ENCODE results near the gene ZC3H12C. TPM values are rescaled to one million over a fixed set of nuclear protein-coding genes. Genes with fewer than 3 reads are reported as not detected.

Gene ZC3H12C
- total RNA-seq, 2 experiments from 2014 or later: 2.8 to 12.2 TPM

DNA sequence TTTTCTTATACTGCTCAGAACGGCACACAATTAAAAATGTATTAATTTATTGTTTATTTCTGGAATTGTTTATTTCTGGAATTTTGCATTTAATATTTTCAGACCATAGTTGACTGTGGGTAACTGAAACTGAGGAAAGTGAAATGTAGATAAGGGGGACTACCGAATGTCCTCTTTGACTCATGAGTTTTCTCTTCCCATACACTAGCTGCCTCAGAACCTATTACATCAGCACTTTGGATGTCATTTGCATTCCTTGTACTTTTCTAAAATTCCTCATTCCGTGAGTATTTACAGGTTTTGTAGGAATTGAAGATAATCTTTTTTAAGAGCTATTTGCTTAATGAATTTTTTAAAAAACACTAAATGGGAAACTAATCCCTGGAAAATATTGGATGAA, 29.8 kb downstream of the ZC3H12C start:
- Mint-ChIP-seq H3K36me3 (no peaks in the 10 kb centered on the region), H3K27me3 (peaks cover 21% of the 10 kb centered on the region), H3K4me1 (no peaks in the 10 kb centered on the region), H3K9me3 (ENCODE audit: low read depth) (no peaks in the 10 kb centered on the region), H3K27ac (no peak overlapping the region), H3K4me3 (no peak overlapping the region)
- DNase-seq: no peak
- no peak for ATAC-seq
- CTCF ChIA-PET: no interaction called here

DNA sequence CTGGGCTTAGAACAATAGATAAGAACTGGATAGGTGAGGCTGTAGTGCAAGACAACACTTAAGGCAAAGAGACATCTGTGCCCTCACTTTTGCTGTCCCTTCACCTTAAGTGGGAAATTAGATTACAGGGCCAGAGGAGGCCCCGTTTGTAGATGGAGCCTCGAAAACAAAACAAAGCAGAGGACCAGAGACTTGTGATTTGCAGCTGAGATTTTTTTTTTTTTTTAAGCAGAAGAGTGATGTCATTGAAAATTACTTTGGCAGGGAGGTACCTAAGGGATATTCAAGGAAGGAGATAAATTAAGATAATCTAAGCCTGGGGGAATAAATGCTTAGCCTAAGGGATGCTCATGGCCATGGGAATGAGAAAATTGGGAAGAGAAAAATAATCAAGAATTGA, 31.4 kb downstream of the ZC3H12C start:
- peaks cover 27% of the 10 kb centered on the region for H3K27me3 Mint-ChIP-seq
- no peaks in the 10 kb centered on the region for H3K4me1 Mint-ChIP-seq
- no peaks in the 10 kb centered on the region for H3K9me3 Mint-ChIP-seq (ENCODE audit: low read depth)
- H3K27ac Mint-ChIP-seq: no peak overlapping the region
- CTCF ChIA-PET: no interaction called here
- H3K36me3 Mint-ChIP-seq: no peaks in the 10 kb centered on the region
- DNase-seq (no peak), ATAC-seq (no peak)
- H3K4me3 Mint-ChIP-seq: no peak overlapping the region

DNA sequence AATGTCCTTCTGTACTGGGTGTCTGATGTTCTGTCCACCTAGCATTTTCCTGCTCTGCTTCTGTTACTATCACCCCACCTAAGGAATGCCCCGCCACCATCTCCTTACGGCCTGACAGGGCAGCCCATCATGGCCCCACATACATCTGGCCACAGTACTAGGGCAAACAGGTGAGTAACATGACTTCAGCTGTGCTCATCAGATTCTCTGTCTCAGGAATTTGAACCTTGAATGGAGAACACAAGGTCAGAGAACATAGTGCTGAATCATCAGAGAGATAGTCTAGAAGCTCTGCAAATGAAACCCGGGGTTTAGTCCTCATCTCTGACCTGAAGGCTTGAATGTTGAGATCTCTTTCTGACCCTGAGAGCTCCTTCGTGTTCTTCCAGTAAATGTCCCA, 32.4 kb downstream of the ZC3H12C start:
- H3K27me3 Mint-ChIP-seq: peaks cover 29% of the 10 kb centered on the region
- ATAC-seq (no peak), DNase-seq (no peak)
- H3K36me3 Mint-ChIP-seq: no peaks in the 10 kb centered on the region
- H3K4me3 Mint-ChIP-seq: no peak overlapping the region
- CTCF ChIA-PET: no interaction called here
- no peaks in the 10 kb centered on the region for H3K9me3 Mint-ChIP-seq (ENCODE audit: low read depth)
- no peak overlapping the region for H3K27ac Mint-ChIP-seq
- no peaks in the 10 kb centered on the region for H3K4me1 Mint-ChIP-seq

DNA sequence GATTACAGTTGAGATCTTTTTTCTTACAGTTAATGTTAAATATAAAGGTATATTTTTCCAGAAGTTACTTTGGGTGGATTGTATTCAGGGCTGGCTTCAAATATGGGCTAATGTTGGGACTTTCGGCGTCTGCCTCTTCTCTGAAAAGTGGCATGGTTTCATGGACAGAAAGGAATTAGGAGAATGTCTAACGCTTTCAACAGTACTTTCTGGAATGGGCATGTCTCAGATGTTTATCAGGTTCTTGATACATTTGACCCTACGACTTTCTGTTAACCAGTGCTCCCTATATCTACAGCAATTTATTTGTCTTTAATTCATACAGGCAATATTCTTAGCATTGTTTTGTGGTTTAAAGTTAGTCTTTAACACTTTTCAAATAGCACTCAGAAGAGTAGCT, 33.7 kb downstream of the ZC3H12C start:
- no peaks in the 10 kb centered on the region for H3K4me1 Mint-ChIP-seq
- H3K4me3 Mint-ChIP-seq: no peak overlapping the region
- ATAC-seq (no peak), DNase-seq (no peak)
- H3K9me3 Mint-ChIP-seq (ENCODE audit: low read depth): no peaks in the 10 kb centered on the region
- H3K27me3 Mint-ChIP-seq: peaks cover 28% of the 10 kb centered on the region
- CTCF ChIA-PET: no interaction called here
- H3K36me3 Mint-ChIP-seq: no peaks in the 10 kb centered on the region
- H3K27ac Mint-ChIP-seq: no peak overlapping the region

DNA sequence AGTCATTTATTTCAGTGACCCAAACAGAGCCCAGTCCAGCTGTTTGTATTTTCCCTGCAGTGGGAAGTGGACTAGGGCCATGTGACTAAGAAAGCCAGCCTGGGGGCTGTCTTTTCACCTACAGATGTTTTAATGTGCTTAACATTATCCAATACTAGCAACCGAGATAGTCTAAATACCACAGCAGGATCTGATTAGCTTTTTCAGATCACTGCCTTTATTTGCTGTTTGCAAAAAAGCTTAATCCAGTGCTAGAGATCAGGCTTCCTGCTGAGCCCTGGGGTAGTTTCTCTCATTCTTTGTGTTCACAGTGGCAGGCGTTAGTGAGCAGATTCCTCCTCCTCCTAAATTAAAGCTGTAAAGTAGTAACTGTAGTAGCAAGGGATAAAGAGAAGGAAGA, 35.0 kb downstream of the ZC3H12C start:
- Mint-ChIP-seq H3K9me3 (ENCODE audit: low read depth) (no peaks in the 10 kb centered on the region), H3K27me3 (peaks cover 30% of the 10 kb centered on the region), H3K36me3 (no peaks in the 10 kb centered on the region), H3K4me1 (no peaks in the 10 kb centered on the region), H3K27ac (no peak overlapping the region), H3K4me3 (no peak overlapping the region)
- ATAC-seq (no peak), DNase-seq (no peak)
- CTCF ChIA-PET: interaction anchor here (0.6 to 0.8 kb wide), 2 partner anchors 9 to 128 kb away, joined by 3 to 4 read pairs; no protein-coding TSS in a partner anchor

DNA sequence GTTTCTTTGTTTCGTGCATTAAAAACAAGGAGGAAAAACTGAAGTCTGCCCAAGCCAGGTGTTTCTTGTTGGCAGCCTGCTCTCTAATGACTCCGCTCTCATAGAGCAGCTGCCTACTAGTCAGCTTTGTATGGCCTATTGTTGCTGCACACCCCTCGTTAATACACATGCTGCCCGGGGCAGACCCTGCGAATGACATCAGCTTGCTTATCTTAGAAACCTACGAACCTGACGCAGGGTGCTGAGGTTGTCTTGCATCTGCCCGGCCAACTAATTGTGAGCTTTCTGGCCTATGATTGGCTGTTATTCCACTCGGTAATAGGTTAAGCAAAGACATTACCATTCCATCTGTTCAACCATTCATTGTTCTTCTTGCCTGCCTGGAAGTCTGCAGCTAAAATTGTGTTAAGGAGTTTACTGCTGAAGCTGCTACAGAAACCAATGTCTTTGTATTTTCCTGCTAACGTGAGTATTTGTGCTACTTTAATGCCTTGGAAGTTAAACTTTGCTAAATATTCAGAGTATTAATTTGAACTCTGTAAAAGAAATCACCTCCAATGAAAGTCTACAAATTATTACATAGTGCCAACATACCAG, 37.5 kb downstream of the ZC3H12C start:
- no peak overlapping the region for H3K27ac Mint-ChIP-seq
- ATAC-seq (no peak), DNase-seq (no peak)
- H3K4me1 Mint-ChIP-seq: no peaks in the 10 kb centered on the region
- no peaks in the 10 kb centered on the region for H3K36me3 Mint-ChIP-seq
- no peaks in the 10 kb centered on the region for H3K9me3 Mint-ChIP-seq (ENCODE audit: low read depth)
- no peak overlapping the region for H3K4me3 Mint-ChIP-seq
- CTCF ChIA-PET: no interaction called here
- peaks cover 27% of the 10 kb centered on the region for H3K27me3 Mint-ChIP-seq

DNA sequence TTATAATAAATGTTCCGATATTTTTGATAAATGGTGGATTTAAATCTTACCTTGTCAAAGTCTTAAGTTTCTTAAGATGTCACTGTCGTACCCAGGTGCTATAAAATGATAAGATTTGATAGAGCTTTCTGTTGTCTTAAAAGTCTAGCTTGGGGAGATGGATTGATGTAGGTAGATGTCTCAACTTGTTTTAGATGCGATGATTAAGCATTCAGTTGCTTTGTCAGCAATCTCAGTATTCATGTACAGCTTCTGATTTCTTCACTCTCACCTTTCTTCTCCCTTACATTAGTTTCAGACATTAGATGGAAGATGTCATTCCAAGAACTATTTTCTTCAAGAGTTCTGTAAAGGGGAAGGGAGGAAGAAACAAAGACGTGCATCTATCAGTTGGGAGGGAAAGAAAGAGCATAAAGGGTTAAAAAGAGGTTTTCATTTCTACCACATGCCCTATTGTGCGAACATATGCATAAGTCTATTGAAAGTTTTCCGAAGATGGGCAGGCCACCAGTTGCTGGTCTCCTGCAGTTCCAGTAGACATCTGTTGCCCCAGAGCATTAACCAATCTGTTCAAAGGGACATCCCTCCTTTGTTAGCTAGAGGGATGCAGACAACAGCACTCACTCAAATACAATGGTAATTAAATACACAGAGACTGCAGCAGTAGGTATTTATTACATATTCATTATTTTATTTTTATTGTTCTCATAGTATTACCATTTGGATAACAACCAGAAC, 38.4 kb downstream of the ZC3H12C start:
- no peak overlapping the region for H3K27ac Mint-ChIP-seq
- CTCF ChIA-PET: no interaction called here

DNA sequence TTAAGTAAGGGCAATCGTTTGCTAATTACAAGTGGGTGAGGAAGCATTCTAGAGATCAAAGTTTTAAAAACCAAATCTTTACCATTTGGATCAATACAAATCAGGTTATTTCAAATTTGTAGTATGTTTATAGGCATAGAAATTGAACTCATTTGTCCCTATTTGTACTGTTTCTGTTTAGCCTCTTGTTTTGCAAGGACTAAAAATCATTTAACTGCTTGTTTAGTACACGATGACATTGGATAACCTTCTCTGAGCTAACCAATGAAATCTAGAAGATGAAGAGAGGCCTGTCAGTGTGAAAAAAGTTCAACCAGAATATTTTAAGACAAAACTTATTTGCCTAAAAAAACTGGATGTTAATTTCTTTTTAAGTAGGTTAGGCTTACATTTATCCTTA, 40.0 kb downstream of the ZC3H12C start:
- CTCF ChIA-PET: no interaction called here
- H3K36me3 Mint-ChIP-seq: no peaks in the 10 kb centered on the region
- no peaks in the 10 kb centered on the region for H3K4me1 Mint-ChIP-seq
- peaks cover 31% of the 10 kb centered on the region for H3K27me3 Mint-ChIP-seq
- ATAC-seq (no peak), DNase-seq (no peak)
- no peaks in the 10 kb centered on the region for H3K9me3 Mint-ChIP-seq (ENCODE audit: low read depth)
- H3K4me3 Mint-ChIP-seq: no peak overlapping the region
- no peak overlapping the region for H3K27ac Mint-ChIP-seq

More for the DNA sequence above, 38.4 kb downstream of the ZC3H12C start:
- H3K4me1 Mint-ChIP-seq: no peaks in the 10 kb centered on the region
- no peak for ATAC-seq
- H3K9me3 Mint-ChIP-seq (ENCODE audit: low read depth): no peaks in the 10 kb centered on the region
- no peak for DNase-seq
- H3K36me3 Mint-ChIP-seq: no peaks in the 10 kb centered on the region
- no peak overlapping the region for H3K4me3 Mint-ChIP-seq
- peaks cover 28% of the 10 kb centered on the region for H3K27me3 Mint-ChIP-seq

DNA sequence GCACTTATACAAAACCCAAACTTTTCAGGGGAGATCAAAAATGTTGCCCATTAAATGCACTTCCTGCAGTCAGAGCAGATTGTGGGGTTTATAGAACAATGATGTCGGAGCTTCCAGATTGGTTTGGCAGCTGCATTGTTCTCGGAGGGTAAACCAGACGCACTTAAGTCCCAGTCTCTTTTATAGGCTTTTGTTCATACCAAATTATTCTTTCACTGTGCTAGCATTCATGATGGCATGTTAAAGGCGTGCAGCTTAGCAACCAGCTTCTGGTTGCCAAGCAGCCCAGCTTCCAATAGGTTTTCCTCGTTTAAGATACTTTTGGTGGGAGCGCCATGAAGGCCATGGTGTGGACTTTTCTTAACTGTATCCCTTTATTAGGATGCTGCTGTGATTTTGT, 40.9 kb downstream of the ZC3H12C start:
- Mint-ChIP-seq H3K27ac (no peak overlapping the region), H3K9me3 (ENCODE audit: low read depth) (no peaks in the 10 kb centered on the region), H3K27me3 (peaks cover 30% of the 10 kb centered on the region), H3K36me3 (no peaks in the 10 kb centered on the region), H3K4me3 (no peak overlapping the region), H3K4me1 (no peaks in the 10 kb centered on the region)
- CTCF ChIA-PET: no interaction called here
- no peak for DNase-seq
- no peak for ATAC-seq

DNA sequence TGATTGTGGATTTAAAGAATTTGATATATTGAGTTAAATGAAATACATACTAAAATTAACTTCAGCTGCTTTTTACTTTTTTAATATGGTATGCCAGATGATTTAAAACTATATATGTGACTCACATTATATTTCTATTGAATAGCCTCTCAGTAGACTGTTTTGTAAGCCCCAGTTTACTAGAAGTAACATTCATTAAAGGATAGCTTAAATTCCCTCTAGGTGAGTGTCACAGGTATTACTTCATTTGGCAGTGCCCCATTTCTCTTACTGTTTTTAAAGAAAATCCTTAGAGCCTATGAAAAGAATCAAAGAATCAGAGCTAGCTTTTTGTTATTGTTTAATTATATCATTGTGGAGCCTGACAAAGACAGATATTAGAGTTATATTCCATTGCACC, 48.6 kb downstream of the ZC3H12C start:
- Mint-ChIP-seq H3K4me1 (no peaks in the 10 kb centered on the region), H3K27ac (no peak overlapping the region)
- CTCF ChIA-PET: no interaction called here

DNA sequence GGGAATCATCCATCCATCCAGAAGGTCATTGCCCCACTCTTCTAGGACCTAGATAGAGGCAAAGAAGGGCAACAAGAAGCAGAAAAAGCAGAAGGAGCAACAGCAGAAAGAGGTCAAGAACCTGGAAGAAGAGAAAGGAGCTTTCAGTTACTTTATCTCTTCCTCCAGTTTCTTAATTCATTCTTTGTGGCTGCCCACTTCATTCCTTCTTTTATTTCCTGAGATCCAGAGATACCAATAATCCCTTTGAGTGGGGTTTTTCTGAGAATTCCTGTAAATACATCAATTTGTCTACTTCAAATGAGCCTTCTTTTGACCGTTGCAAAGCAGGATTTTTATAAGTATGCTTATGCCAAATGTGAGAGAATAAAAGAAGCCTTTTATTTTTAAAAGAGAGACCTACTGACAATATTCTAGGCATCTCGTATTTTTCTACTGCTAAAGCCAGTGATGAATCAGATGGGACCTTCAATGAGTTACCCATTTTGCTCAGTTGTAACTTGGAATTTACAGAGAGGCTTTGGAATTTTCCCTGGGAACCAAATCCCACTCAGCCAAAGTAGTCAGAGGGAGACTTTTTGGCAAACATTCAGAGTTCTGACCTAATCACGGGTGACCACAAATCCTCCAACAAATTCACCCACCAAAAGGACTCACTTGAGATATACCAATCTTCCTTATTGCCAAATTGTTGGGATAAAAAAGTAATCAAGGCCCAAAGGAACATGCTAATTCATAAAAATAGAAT, 54.9 kb downstream of the ZC3H12C start:
- no peak overlapping the region for H3K27ac Mint-ChIP-seq
- CTCF ChIA-PET: no interaction called here
- H3K36me3 Mint-ChIP-seq: no peaks in the 10 kb centered on the region
- peaks cover 13% of the 10 kb centered on the region for H3K27me3 Mint-ChIP-seq
- H3K9me3 Mint-ChIP-seq (ENCODE audit: low read depth): no peaks in the 10 kb centered on the region
- DNase-seq (no peak), ATAC-seq (no peak)
- no peak overlapping the region for H3K4me3 Mint-ChIP-seq
- peaks cover 8% of the 10 kb centered on the region for H3K4me1 Mint-ChIP-seq

More for the DNA sequence above, 48.6 kb downstream of the ZC3H12C start:
- DNase-seq: no peak
- H3K9me3 Mint-ChIP-seq (ENCODE audit: low read depth): no peaks in the 10 kb centered on the region
- H3K36me3 Mint-ChIP-seq: no peaks in the 10 kb centered on the region
- no peak for ATAC-seq
- H3K27me3 Mint-ChIP-seq: peaks cover 11% of the 10 kb centered on the region
- H3K4me3 Mint-ChIP-seq: no peak overlapping the region

DNA sequence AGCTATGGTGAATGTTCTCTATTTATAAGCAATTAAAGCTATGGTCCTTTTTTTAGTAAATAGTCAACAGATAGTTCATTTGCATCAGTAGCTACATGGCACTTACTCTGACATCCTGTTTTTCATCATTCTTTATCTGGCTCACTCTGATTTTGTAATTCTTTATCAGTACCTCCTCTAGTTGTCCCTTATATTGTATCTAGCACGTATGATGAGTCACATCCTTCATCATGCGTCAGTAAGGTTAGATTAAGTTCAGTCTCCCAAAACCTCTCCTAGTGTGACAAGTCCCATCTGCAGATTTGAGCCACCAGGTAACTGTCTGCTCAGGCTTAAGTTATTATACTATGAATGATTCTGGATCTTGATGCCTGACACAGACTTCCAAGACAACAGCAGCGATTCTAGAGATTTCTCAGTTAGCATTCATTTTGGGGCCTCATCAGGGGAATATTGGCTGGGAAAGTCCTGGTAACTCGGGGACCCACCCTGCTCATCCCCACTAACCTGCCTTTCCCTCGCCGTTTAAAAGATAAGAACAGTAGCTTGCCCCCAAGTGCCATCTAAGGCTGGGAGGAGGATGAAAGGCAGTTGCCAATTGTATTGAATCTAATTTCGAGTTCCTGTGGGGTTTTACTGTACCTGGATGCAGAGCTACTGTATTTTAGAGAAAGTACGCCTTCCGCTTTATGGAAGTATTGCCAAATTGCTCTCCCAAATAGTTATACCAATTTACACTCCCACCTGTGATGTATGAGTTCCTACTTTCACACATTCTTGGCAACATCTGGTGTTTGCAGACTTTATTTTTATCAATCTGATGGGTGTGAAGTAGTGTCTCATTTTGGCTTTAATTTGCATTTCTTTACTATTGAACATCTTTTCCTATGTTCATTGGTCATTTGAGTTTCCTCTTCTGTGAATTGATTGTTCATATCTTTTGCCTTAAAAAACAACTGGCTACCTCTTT, 55.9 kb downstream of the ZC3H12C start:
- DNase-seq (no peak), ATAC-seq (peak; percentile 36)
- Mint-ChIP-seq H3K9me3 (ENCODE audit: low read depth) (no peaks in the 10 kb centered on the region), H3K27ac (no peak overlapping the region), H3K4me3 (no peak overlapping the region), H3K36me3 (no peaks in the 10 kb centered on the region), H3K27me3 (peaks cover 13% of the 10 kb centered on the region), H3K4me1 (peaks cover 8% of the 10 kb centered on the region)
- CTCF ChIA-PET: no interaction called here

DNA sequence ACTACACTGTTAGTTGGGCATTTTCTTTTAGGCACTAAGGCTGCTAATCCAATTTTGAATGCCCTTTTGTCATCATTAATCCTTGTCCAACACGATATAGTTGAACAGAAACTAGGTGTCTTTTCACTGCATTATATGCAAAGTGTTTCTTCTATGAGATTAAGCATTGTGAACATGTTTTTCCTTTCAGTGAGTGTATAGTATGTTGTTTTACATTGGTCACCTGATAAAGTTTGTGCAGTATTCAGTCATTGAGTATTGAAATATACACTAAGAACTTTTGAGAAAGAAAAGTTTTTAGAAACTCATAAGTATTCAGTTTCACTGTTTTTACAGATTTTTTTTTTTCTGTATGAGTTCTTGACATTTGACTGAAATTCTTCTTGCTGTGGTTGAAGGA, 59.0 kb downstream of the ZC3H12C start:
- no peak for ATAC-seq

More for the DNA sequence above, 59.0 kb downstream of the ZC3H12C start:
- DNase-seq: no peak
- Mint-ChIP-seq H3K36me3 (no peaks in the 10 kb centered on the region), H3K4me1 (peaks cover 8% of the 10 kb centered on the region), H3K27ac (no peak overlapping the region), H3K9me3 (ENCODE audit: low read depth) (no peaks in the 10 kb centered on the region), H3K4me3 (no peak overlapping the region), H3K27me3 (peaks cover 10% of the 10 kb centered on the region)
- CTCF ChIA-PET: no interaction called here

All from activated CD8-positive, alpha-beta memory T cell treated with anti-CD3 and anti-CD28 coated beads, Interleukin-2, amount 10 ng/mL, durations not matched to agents 7 days and 5 days (primary cell).